Cerebellar cortex (tissue), 1 donor: ENCODE data around the gene KAT14.
"Not testable (repeated sequence)": the region's sequence is repeated elsewhere in the genome, so short reads cannot be mapped to it uniquely, and the experiment has no call there.

Experiments used
- DNase-seq: peaks from one replicate; pipeline ENCODE4 v3.0.0-alpha.2; 2015; ENCODE audit warnings: low spot score

KAT14 gene

GRCh38 chr20:18137412-18138265 is at the start of gene KAT14, which contains the start of gene PET117:
TSS of gene KAT14 (plus strand) at chr20:18137863. CDS start at chr20:18142661, 4,798 bp downstream.
TSS of gene PET117 (plus strand) at chr20:18137863. CDS start at chr20:18137956, 93 bp downstream.
- peak; percentile 87 for DNase-seq

GRCh38 chr20:18088298-18088697 is 49.4 kb upstream of the KAT14 start:
- DNase-seq, result not testable (repeated sequence)

GRCh38 chr20:18088841-18089240 is 48.8 kb upstream of the KAT14 start:
- not testable (repeated sequence) for DNase-seq

- no peak for DNase-seq
These were observed 47.6 kb upstream of the KAT14 start for GRCh38 chr20:18090044-18090443.

GRCh38 chr20:18090477-18090876 is 47.2 kb upstream of the KAT14 start:
- DNase-seq, result no peak

GRCh38 chr20:18091623-18092022 is 46.0 kb upstream of the KAT14 start:
- DNase-seq, result no peak

- DNase-seq, result no peak
These were observed 44.8 kb upstream of the KAT14 start for GRCh38 chr20:18092890-18093289.

- DNase-seq, result no peak
These were observed 44.3 kb upstream of the KAT14 start for GRCh38 chr20:18093388-18093787.

- no peak for DNase-seq
These were observed 43.5 kb upstream of the KAT14 start for GRCh38 chr20:18094191-18094590.

- not testable (repeated sequence) for DNase-seq
These were observed 37.1 kb upstream of the KAT14 start for GRCh38 chr20:18100569-18100968.

GRCh38 chr20:18101125-18101810 is 36.4 kb upstream of the KAT14 start:
- DNase-seq, result no peak

GRCh38 chr20:18103497-18103896 is 34.2 kb upstream of the KAT14 start:
- DNase-seq, result no peak

GRCh38 chr20:18108326-18108725 is 29.3 kb upstream of the KAT14 start:
- no peak for DNase-seq

GRCh38 chr20:18128574-18128973 is 9.1 kb upstream of the KAT14 start:
- not testable (repeated sequence) for DNase-seq

- DNase-seq, result no peak
These were observed 5.0 kb upstream of the KAT14 start for GRCh38 chr20:18132663-18133062.

- no peak for DNase-seq
These were observed 3.7 kb upstream of the KAT14 start for GRCh38 chr20:18133962-18134361.

GRCh38 chr20:18138266-18138582 is 561 bp downstream of the KAT14 start:
- DNase-seq, result no peak

- DNase-seq, result no peak
These were observed 1.2 kb downstream of the KAT14 start for GRCh38 chr20:18138639-18139583.

GRCh38 chr20:18139832-18140231 is 2.2 kb downstream of the KAT14 start:
- DNase-seq, result no peak

- no peak for DNase-seq
These were observed 7.0 kb downstream of the KAT14 start for GRCh38 chr20:18144541-18145099.

GRCh38 chr20:18154342-18154741 is 16.7 kb downstream of the KAT14 start:
- no peak for DNase-seq

GRCh38 chr20:18156045-18156444 is 18.4 kb downstream of the KAT14 start:
- DNase-seq, result no peak
